Neutrophil (primary cell): Measurements from ENCODE around the gene IL1A.

Source experiments
- H3K27ac ChIP-seq: fragments of 200-600 bp; sonication (generic); 2 replicates; pipeline ENCODE4 v1.5.1; 2016; ENCODE audit warnings: mild to moderate bottlenecking, moderate library complexity
- H3K27me3 ChIP-seq: fragments of 200-600 bp; sonication (generic); 2 replicates; pipeline ENCODE4 v1.6.0; 2016; ENCODE audit warnings: mild to moderate bottlenecking
- H3K36me3 ChIP-seq: fragments of 200-600 bp; sonication (generic); 2 replicates; pipeline ENCODE4 v1.5.1; 2017
- H3K4me1 ChIP-seq, 2 experiments: fragments of 200-600 bp in 1 of 2; sonication (generic) in 1 of 2; 1 replicate in 1 of 2; 2 replicates in 1 of 2; pipeline versions ENCODE4 v1.5.1 to v1.6.1; 2013 to 2016; ENCODE audit warnings: low read depth in 1 of 2, low read length in 1 of 2, mild to moderate bottlenecking in 1 of 2, moderate library complexity in 1 of 2; ENCODE audit not compliant: control insufficient read depth in 1 of 2, insufficient read depth in 1 of 2
- H3K4me3 ChIP-seq, 2 experiments: fragments of 200-600 bp in 1 of 2; sonication (generic) in 1 of 2; 1 replicate in 1 of 2; 2 replicates in 1 of 2; pipeline ENCODE4 v1.5.1; 2013 to 2016; ENCODE audit warnings: low read depth in 1 of 2, low read length in 1 of 2, mild to moderate bottlenecking in 1 of 2, moderate library complexity in 1 of 2
- H3K9me3 ChIP-seq: fragments of 200-600 bp; sonication (generic); 2 replicates; pipeline ENCODE4 v1.5.1; 2016
- CTCF ChIP-seq: fragments of 200-600 bp; sonication (generic); IDR thresholded peaks from 2 replicates; pipeline ENCODE4 v1.5.1; 2016; ENCODE audit warnings: antibody characterized with exemption

Gene IL1A

GRCh38 chr2:112827604-112828185 lies 43.4 kb upstream of the IL1A start:
- Histone ChIP-seq H3K9me3 (no peaks in the 10 kb centered on the region), H3K4me3 (no peak overlapping the region), H3K27me3 (no peaks in the 10 kb centered on the region), H3K27ac (no peak overlapping the region), H3K4me1 (peaks cover 19 to 20% of the 10 kb centered on the region in 2 experiments), H3K36me3 (peaks cover 40% of the 10 kb centered on the region)
- TF ChIP-seq CTCF = no peak

- Histone ChIP-seq H3K4me3 (no peak overlapping the region), H3K27ac (no peak overlapping the region), H3K4me1 (peaks cover 14 to 19% of the 10 kb centered on the region in 2 experiments), H3K9me3 (no peaks in the 10 kb centered on the region), H3K36me3 (peaks cover 33% of the 10 kb centered on the region), H3K27me3 (no peaks in the 10 kb centered on the region)
- no peak for TF ChIP-seq CTCF
Observed at GRCh38 chr2:112827009-112827408, 42.7 kb upstream of the IL1A start.

GRCh38 chr2:112825706-112826105 lies 41.4 kb upstream of the IL1A start:
- H3K27me3 ChIP-seq = no peaks in the 10 kb centered on the region
- H3K4me3 ChIP-seq = no peak overlapping the region
- TF ChIP-seq CTCF = no peak
- no peak overlapping the region for H3K27ac ChIP-seq
- peaks cover 20% of the 10 kb centered on the region for H3K36me3 ChIP-seq
- H3K9me3 ChIP-seq = no peaks in the 10 kb centered on the region
- peaks cover under 1 to 10% of the 10 kb centered on the region in 2 experiments for H3K4me1 ChIP-seq

GRCh38 chr2:112824694-112825085 lies 40.4 kb upstream of the IL1A start:
- peaks cover 0 to 10% of the 10 kb centered on the region in 2 experiments for H3K4me1 ChIP-seq
- H3K36me3 ChIP-seq = peaks cover 10% of the 10 kb centered on the region
- no peaks in the 10 kb centered on the region for H3K27me3 ChIP-seq
- no peak overlapping the region for H3K4me3 ChIP-seq
- no peak for TF ChIP-seq CTCF
- H3K9me3 ChIP-seq = no peaks in the 10 kb centered on the region
- H3K27ac ChIP-seq = no peak overlapping the region

- no peak for TF ChIP-seq CTCF
- no peaks in the 10 kb centered on the region for H3K27me3 ChIP-seq
- no peak overlapping the region for H3K4me3 ChIP-seq
- H3K9me3 ChIP-seq = no peaks in the 10 kb centered on the region
- no peak overlapping the region for H3K27ac ChIP-seq
- no peaks in the 10 kb centered on the region for H3K36me3 ChIP-seq
- H3K4me1 ChIP-seq = peaks cover 0 to 10% of the 10 kb centered on the region in 2 experiments
Observed at GRCh38 chr2:112821682-112822081, 37.4 kb upstream of the IL1A start.
